Umbilical cord (tissue), 2 donors: ENCODE data around the gene CDKAL1. TPM values are rescaled to one million over a fixed set of nuclear protein-coding genes. Genes with fewer than 3 reads are reported as not detected.
"Not testable (repeated sequence)": the region's sequence is repeated elsewhere in the genome, so short reads cannot be mapped to it uniquely, and the experiment has no call there.

ENCODE experiments used
- DNase-seq: peaks from one replicate; pipeline ENCODE4 v3.0.0-alpha.2; 2015; ENCODE audit warnings: low spot score
- total RNA-seq: library from RNA; depleted of rRNA; stranded (reverse); fragments of >200 nt; gene quantifications from one replicate; pipeline ENCODE4 v1.2.3, GENCODE V29; 2014; ENCODE audit warnings: low replicate concordance; ENCODE audit not compliant: insufficient read depth

Gene CDKAL1
- total RNA-seq, 1 donor from 2014 or later: 24.6 TPM

- not testable (repeated sequence) for DNase-seq
These were observed 56.2 kb downstream of the CDKAL1 start for GRCh38 chr6:20590476-20590875.

- DNase-seq: not testable (repeated sequence)
These were observed 60.1 kb downstream of the CDKAL1 start for GRCh38 chr6:20594299-20594853.

GRCh38 chr6:20599302-20600051 is 65.2 kb downstream of the CDKAL1 start:
- no peak for DNase-seq

GRCh38 chr6:20600831-20601230 is 66.6 kb downstream of the CDKAL1 start:
- no peak for DNase-seq

DNA sequence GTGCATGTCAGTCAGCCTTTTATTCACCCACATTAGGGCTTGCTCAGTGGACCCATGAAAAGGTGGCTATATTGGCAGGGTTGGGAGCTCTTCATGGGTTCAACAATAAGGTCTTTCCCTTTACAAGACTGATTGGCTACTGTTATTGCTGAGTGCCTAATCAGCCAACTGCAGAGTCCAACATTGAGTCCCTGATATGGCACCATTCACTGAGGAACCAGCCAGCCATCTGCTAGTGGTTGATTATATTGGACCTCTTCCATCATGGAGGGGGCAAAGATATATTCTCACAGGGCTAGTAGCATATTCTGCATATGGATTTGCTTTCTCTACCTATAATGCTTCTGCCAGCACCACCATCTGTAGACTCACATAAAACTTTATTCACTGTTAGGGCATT is 69.9 kb downstream of the CDKAL1 start:
- no peak for DNase-seq

DNA sequence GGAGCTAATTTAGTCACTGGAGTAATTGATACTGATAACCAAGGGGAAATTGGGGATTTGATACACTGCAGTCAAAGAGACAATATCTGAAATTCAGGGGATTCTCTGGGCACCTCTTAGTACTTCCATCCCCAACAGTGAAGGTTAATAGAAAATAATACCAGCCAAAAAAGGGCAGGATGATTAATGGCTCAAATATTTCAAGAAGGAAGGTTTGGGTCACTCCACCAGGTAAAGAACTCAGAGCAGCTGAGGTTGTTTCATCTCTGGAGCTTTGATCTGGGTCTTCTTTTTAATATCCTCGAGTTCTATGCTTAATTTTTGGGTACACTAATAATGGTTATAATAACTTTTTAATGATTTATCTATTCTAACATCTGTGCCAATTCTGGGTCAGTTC is 70.8 kb downstream of the CDKAL1 start:
- DNase-seq: no peak

DNA sequence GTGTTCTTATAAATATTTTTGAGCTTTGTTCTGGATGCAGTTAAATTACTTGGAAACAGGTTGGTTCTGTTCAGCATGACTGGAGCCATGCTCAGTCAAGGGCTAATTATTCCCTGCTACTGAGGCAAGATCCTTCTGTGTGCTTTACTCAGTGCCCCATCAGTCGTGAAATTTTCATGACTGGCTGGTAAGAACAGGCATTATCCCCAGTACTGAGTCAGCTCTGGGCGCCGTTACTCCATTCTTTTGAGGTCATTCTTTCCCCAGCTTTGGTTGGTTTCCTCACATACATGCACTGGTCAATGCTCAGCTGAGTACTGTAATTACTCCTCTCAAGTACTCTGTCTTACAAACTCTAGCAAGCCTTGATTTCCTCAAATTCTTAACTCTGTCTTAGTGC is 71.3 kb downstream of the CDKAL1 start:
- DNase-seq: no peak

DNA sequence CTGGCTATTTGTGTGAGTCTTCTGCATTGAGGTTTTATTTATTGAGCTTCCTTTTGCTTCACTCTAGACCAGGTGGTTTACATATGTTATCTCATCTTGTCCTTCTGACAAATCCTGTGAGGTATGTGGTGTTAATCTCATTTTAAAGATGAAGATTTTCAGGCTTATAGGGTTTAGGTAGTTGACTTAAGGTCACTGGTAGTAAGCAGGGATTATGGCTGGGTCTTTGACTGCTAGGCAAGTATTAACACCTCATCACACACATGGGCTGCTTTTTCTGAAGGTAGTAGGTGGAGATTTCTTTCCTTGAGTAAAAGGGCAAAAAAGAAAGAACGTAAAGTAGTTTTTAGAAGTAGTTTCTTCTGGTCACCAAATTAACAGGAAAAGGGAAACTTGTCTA is 72.6 kb downstream of the CDKAL1 start:
- no peak for DNase-seq

- DNase-seq: no peak
These were observed 74.1 kb downstream of the CDKAL1 start for GRCh38 chr6:20608356-20608755.

DNA sequence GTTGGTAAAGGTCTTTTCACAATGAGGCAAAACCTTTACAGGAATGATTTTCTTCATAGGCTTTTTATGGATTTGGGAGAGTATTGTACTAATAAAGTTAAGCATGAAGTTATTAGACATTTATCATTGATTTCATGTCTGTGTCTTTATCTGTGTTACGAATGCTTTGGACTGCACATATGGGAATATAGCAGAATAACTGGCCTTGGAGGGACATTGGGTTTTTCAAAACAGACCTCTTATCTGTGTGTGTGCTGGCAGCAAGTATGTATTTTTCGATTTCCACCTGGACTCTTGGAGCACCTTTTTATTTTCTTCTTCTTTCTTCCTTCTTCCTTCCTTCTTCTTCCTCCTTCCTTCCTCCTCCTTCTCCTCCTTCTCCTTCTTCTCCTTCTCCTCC is 74.6 kb downstream of the CDKAL1 start:
- no peak for DNase-seq

DNA sequence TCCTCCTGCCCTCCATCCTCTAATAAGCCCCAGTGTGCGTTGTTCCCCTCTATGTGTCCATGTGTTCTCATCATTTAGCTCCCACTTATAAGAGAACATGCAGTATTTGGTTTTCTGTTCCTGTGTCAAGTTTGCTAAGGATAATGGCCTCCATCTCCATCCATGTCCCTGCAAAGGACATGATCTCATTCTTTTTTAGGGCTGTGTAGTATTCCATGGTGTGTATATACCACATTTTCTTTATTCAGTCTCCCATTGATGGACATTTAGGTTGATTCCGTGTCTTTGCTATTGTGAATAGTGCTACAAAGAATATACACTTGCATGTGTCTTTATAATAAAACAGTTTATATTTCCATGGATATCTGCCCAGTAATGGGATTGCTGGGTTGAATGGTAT is 75.7 kb downstream of the CDKAL1 start:
- DNase-seq: not testable (repeated sequence)

GRCh38 chr6:20610636-20611370 is 76.5 kb downstream of the CDKAL1 start:
- DNase-seq: no peak

GRCh38 chr6:20617537-20617936 is 83.3 kb downstream of the CDKAL1 start:
- DNase-seq: not testable (repeated sequence)

GRCh38 chr6:20620043-20620442 is 85.8 kb downstream of the CDKAL1 start:
- peak; percentile 29 for DNase-seq

- peak; percentile 91 for DNase-seq
These were observed 89.5 kb downstream of the CDKAL1 start for GRCh38 chr6:20623761-20624160.

DNA sequence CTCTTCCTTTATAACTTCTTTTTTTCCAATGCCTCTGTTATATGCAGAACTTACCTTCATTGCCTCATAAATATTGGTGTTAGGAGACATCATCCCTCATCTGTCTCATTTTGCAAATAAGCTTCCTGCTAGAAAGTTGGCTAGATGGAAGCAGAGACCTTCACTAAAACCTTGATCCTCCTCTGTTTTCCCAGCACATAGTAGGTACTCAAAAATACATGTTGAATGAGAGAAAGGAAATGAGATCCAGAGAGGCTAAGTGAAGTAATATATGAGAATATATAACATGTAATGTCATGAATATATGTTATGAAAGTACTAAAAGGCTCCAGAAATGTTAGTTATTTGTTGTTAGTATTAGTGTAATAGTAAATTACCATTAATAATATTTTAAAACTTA is 91.9 kb downstream of the CDKAL1 start:
- DNase-seq: no peak

DNA sequence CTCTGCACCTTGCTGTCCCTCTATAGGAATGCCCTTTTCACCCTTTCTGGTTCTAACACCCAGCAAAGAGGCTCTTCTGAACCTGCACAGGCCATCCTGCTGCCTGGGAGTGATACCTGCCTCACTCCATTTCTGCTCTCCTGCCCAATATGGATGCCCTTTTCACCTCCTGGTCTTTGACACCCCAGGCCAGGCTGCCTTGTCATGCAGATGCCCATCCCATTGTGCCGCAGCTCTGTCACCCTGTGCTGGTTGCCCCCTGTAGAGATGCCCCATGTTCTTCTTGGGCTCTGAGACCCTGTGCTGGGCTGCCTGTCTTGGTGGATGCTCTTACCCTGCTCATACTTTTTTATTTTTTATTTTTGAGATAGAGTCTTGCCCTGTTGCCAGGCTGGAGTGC is 95.3 kb downstream of the CDKAL1 start:
- DNase-seq: no peak

DNA sequence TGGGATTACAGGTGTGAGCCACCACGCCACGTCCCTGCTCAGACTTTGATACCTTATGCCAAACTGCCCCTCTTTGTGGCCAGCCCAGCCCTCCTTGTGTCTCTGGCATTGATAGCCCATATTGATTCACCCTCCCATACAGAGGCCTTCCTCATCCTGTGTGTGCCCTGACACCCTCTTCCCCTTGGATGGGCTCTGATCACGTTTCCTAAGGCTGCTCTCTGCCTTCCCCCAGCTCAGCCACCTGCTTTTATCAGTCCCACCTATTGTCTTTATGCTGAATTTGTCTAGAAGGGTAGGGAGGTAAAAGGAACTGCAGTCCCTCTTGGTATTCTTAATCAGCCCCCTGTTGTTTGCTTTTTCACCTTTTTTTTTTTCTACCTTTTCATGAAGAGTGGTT is 95.9 kb downstream of the CDKAL1 start:
- DNase-seq: no peak

GRCh38 chr6:20630617-20631548 is 96.6 kb downstream of the CDKAL1 start:
- DNase-seq: no peak

GRCh38 chr6:20631549-20631924 is 97.3 kb downstream of the CDKAL1 start:
- DNase-seq: no peak

- DNase-seq: no peak
These were observed 98.4 kb downstream of the CDKAL1 start for GRCh38 chr6:20632696-20633095.
